Adrenal gland (tissue), 12 donors: ENCODE results near the gene APBB2. TPM values are rescaled to one million over a fixed set of nuclear protein-coding genes. Genes with fewer than 3 reads are reported as not detected.
A peak's percentile ranks its signal among the peaks of the same experiment; 100 is the strongest.

Experiments
- DNase-seq, 7 donors: peaks; one replicate each; pipeline ENCODE4 v3.0.0-alpha.2; 2019 to 2020
- H3K27ac ChIP-seq, 5 donors: fragments of 200-600 bp; sonication (generic) in 4 of 5; 1 replicate in 3 of 5; 2 replicates in 2 of 5; pipeline versions ENCODE4 v1.5.1 to v1.8.0; 2016 to 2020; ENCODE audit warnings: mild to moderate bottlenecking in 1 of 5
- H3K27me3 ChIP-seq: fragments of 200-600 bp; 2 replicates; pipeline ENCODE4 v1.8.0; 2021
- H3K36me3 ChIP-seq, 2 donors: fragments of 200-600 bp; replicated peaks in 1 of 2; 1 replicate in 1 of 2; 2 replicates in 1 of 2; pipeline versions ENCODE4 v1.5.1 to v1.8.0; 2018 to 2022
- H3K4me1 ChIP-seq, 2 donors: fragments of 200-600 bp; replicated peaks in 1 of 2; 1 replicate in 1 of 2; 2 replicates in 1 of 2; pipeline versions ENCODE4 v1.5.1 to v1.8.0; 2018 to 2021
- H3K4me3 ChIP-seq, 4 donors: fragments of 200-600 bp; sonication (generic) in 3 of 4; one replicate each; pipeline ENCODE4 v1.5.1; 2016 to 2018
- H3K9me3 ChIP-seq, 3 donors: fragments of 200-600 bp; sonication (generic) in 1 of 3; replicated peaks in 1 of 3; 1 replicate in 2 of 3; 2 replicates in 1 of 3; pipeline versions ENCODE4 v1.5.1 to v1.8.0; 2016 to 2021
- CTCF ChIP-seq, 6 experiments: fragments of 450-650 bp in 4 of 6; fragments of 200-600 bp in 2 of 6; sonication (generic) in 1 of 6; IDR thresholded peaks; 1 replicate in 5 of 6; 2 replicates in 1 of 6; pipeline versions ENCODE4 v1.5.1 to v1.8.0; 2016 to 2021; ENCODE audit warnings: antibody characterized with exemption in 6 of 6, mild to moderate bottlenecking in 2 of 6, moderate library complexity in 1 of 6
- POLR2A ChIP-seq, 2 donors: fragments of 450-650 bp; IDR thresholded peaks; one replicate each; pipeline ENCODE4 v1.6.1; 2017; ENCODE audit warnings: antibody characterized with exemption in 2 of 2, mild to moderate bottlenecking in 2 of 2, moderate library complexity in 1 of 2
- WGBS, 4 donors: extraction: QIAGEN DNeasy Blood & Tissue Kit in 2 of 4; methylation state at CpG; one replicate each; pipeline versions ENCODE4 v1.1.5 to v1.1.7; 2013 to 2017; 5-methylcytosine and 5-hydroxymethylcytosine counted together
- intact Hi-C, 2 donors: fragments of 100-400 bp; cut with DNase I; formaldehyde crosslinking; loops; one replicate each; pipeline versions ENCODE4 v1.14.1 to v1.15.0; 2022 to 2023
- polyA plus RNA-seq, 3 donors: library from polyadenylated mRNA; stranded (reverse); fragments of 200-250 nt in 2 of 3; fragments of 350-450 nt in 1 of 3; fragmentation: Illumina TruSeq in 1 of 3; extraction: RNeasy Lipid Tissue Mini Kit (QIAGEN cat#74804) in 1 of 3; gene quantifications; one replicate each; pipeline ENCODE4 v1.2.3, GENCODE V29; 2013 to 2014
- total RNA-seq, 9 donors: library from RNA; depleted of rRNA in 4 of 9; stranded (reverse); fragments of >200 nt in 4 of 9; fragments of 120-200 nt in 1 of 9; fragmentation: NEBNext Ultra II Directional in 1 of 9; extraction: Animal tissue kit (Norgen Biotek cat#: 25700) in 1 of 9; gene quantifications; one replicate each; pipeline versions ENCODE4 v1.1.0 to v1.2.4, GENCODE V29; 2013 to 2023
- donor health status: healthy with polysubstance abuse.
- donor health status: Bipolar disorder and iron deficiency.
- donor health status: DM: yes; HTN: yes; CAD: no.
- donor health status: DM: no; HTN: no; CAD: no.
- donor health status: DM: no; HTN: no; CAD: no.
- donor health status: DM: yes; HTN: yes; CAD: no.

Gene APBB2
- total and polyA plus RNA-seq, 12 donors, result 12.4 to 135 (median 39.7) TPM

- no peaks in the 10 kb centered on the region for H3K36me3 ChIP-seq
- no peak overlapping the region for H3K4me3 ChIP-seq
- no peaks in the 10 kb centered on the region for H3K4me1 ChIP-seq
- 86 to 94% (median 90%) methylated on average over 5 of the region's 5 CpGs for WGBS, 4 donors
- H3K9me3 ChIP-seq, result no peaks in the 10 kb centered on the region
- no peak for DNase-seq
- TF ChIP-seq CTCF (IDR thresholded peaks at IDR 0.05), result no peak
- TF ChIP-seq POLR2A (IDR thresholded peaks at IDR 0.05), result no peak
- intact Hi-C loops, result loop anchor here in 1 of 2 donors (5.0 kb wide), 1 partner anchor 234 kb away; the partner anchor contains the start of gene APBB2
- no peaks in the 10 kb centered on the region for H3K27me3 ChIP-seq
- H3K27ac ChIP-seq, result no peak overlapping the region
Measured at GRCh38 chr4:40978548-40978947, 235.8 kb downstream of the APBB2 start.

- DNase-seq, result peak; percentile 24 to 70 (median 46)
- intact Hi-C loops, result loop anchor here (2.0 to 5.0 kb wide), 2 partner anchors 236 to 238 kb away; partner anchors contain the start of gene APBB2 (in 2 of the 2)
- Histone ChIP-seq H3K27me3 (no peaks in the 10 kb centered on the region), H3K9me3 (no peaks in the 10 kb centered on the region), H3K27ac (no peak overlapping the region), H3K4me1 (no peaks in the 10 kb centered on the region), H3K4me3 (no peak overlapping the region), H3K36me3 (no peaks in the 10 kb centered on the region)
- TF ChIP-seq CTCF (IDR thresholded peaks at IDR 0.05) (peak; percentile 65 to 78 (median 74)), POLR2A (IDR thresholded peaks at IDR 0.05) (no peak)
Measured at GRCh38 chr4:40976343-40976742, 238.0 kb downstream of the APBB2 start.

GRCh38 chr4:40972722-40973121, 241.6 kb downstream of the APBB2 start:
- intact Hi-C loops, result no loop called here
- Histone ChIP-seq H3K27ac (no peak overlapping the region), H3K27me3 (no peaks in the 10 kb centered on the region)

GRCh38 chr4:40971338-40971737, 243.0 kb downstream of the APBB2 start:
- no peak for TF ChIP-seq POLR2A (IDR thresholded peaks at IDR 0.05)
- no peak for TF ChIP-seq CTCF (IDR thresholded peaks at IDR 0.05)
- Histone ChIP-seq H3K27ac (no peak overlapping the region), H3K4me3 (no peak overlapping the region), H3K36me3 (no peaks in the 10 kb centered on the region), H3K9me3 (no peaks in the 10 kb centered on the region), H3K27me3 (no peaks in the 10 kb centered on the region), H3K4me1 (no peaks in the 10 kb centered on the region)
- WGBS, 4 donors, result 80 to 86% (median 83%) methylated on average over 3 of the region's 3 CpGs
- intact Hi-C loops, result no loop called here
- DNase-seq, result no peak

More at GRCh38 chr4:40972722-40973121, 241.6 kb downstream of the APBB2 start:
- H3K4me1 ChIP-seq, result no peaks in the 10 kb centered on the region
- H3K9me3 ChIP-seq, result no peaks in the 10 kb centered on the region
- WGBS, 4 donors, result 69 to 100% (median 95%) methylated on average over 1 of the region's 1 CpG
- no peak overlapping the region for H3K4me3 ChIP-seq
- no peaks in the 10 kb centered on the region for H3K36me3 ChIP-seq
- TF ChIP-seq CTCF (IDR thresholded peaks at IDR 0.05) (no peak), POLR2A (IDR thresholded peaks at IDR 0.05) (no peak)
- no peak for DNase-seq
